NCI-H524 (cell line): ENCODE data around the gene GIMAP1.
A peak's percentile ranks its signal among the peaks of the same experiment; 100 is the strongest.
"Not testable (repeated sequence)": the region's sequence is repeated elsewhere in the genome, so short reads cannot be mapped to it uniquely, and the experiment has no call there.

Source experiments
- DNase-seq, 2 experiments: peaks; one replicate each; lab custom pipeline; 2025; lab: John Stamatoyannopoulos, UW

GIMAP1 gene

DNA sequence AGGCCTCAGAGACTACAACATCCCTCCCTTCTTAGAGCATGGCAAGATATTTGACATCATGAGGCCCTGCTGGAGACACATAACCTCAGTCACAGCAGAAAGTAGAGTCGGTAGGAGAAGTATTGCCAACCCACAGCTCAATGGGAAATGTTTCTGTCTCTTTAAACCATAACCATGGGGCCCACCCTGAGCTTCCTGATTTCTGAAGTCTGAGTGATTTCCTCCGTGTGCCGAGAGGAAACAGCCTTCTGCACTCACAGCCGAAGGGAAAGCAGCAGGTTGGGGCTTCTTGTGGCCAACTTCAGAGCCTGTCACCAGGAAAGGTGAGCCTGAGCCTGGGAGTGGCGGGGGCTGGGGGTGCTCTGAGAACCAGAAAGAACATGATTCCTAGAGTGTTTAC is at the start of gene GIMAP1:
Gene GIMAP1 (plus strand): TSS at position 246 of the 400 bp plus-strand sequence. CDS start 2,435 bp downstream, outside the sequence.
- no peak for DNase-seq

DNA sequence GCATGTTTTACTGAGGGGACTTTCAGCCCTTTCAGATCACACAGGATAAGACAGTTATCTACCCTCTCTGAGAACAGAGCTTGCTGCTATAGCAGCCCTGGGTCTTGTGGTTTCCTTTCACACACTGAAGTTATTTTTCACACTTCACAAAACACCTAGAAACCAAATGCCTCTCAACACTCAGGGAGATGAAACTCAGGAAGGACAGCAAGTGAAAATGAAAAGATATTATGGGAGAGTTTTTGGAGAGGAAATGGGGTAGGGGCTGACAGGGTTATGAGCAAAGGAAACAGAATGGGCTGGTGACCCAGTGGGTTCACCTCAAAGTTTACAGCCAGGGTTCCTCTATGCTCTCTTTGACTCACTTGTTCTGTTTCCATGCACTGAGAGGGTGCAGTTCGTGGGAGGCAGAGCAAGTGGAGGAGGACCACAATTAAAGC is 47.9 kb upstream of the GIMAP1 start:
- DNase-seq, result no peak

DNA sequence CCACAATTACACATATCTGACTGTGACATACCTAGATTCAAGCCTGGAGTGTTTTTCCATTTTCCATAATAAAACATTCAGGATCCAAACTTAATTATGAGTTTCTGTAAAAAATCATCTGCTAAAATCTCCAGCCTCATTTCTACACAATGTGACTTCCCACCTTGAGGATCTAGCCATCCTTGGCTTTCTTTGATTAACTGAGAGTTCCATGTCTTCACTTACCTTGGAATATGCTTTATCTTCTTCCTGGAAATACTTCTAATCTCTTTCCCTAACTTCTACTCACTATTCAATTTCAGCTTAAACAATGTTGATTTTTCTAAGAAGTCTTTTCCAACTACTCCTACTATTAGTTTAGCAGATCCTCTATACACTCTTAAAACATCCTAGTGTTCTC is 47.4 kb upstream of the GIMAP1 start:
- no peak for DNase-seq

DNA sequence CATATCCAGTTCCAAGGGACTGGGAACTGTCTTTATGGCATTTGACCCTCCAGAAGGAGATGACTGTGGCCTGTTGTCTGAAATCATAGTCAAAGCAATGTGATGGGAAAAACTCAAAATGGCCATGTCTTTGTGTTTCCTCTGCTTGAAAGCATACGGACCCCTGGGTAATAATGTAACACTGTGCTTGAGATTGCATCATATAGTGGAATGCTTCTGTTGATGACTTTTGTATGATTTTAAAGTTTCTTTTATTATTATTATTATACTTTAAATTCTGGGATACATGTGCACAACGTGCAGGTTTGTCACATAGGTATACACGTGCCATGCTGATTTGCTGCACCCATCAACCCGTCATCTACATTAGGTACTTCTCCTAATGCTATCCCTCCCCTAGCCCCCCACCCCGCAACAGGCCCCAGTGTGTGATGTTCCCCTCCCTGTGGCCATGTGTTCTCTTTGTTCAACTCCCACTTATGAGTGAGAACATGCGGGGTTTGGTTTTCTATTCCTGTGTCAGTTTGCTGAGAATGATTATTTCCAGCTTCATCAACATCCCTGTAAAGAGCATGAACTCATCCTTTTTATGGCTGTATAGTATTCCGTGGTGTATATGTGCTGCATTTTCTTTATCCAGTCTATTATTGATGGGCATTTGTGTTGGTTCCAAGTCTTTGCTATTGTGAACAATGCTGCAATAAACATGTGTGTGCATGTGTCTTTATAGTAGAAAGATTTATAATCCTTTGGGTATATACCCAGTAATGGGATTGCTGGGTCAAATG is 44.4 kb upstream of the GIMAP1 start:
- not testable (repeated sequence) for DNase-seq

DNA sequence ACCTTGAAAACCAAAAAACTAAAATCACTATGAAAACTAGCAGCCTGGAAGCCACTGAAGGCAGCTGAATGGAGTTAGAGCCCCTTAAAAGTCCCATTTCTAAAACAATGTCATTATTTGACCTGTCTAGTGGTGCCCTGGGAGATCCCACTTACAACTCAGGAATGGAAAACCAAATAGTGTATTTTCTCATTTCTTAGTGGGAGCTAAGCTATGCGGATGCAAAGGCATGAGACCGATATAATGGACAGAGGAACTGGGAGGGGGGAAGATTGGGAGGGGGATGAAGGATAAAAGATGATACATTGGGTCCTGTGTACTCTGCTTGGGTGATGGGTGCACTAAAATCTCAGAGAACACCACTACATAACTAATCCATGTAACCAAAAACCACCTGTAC is 40.7 kb upstream of the GIMAP1 start:
- DNase-seq, result no peak

DNA sequence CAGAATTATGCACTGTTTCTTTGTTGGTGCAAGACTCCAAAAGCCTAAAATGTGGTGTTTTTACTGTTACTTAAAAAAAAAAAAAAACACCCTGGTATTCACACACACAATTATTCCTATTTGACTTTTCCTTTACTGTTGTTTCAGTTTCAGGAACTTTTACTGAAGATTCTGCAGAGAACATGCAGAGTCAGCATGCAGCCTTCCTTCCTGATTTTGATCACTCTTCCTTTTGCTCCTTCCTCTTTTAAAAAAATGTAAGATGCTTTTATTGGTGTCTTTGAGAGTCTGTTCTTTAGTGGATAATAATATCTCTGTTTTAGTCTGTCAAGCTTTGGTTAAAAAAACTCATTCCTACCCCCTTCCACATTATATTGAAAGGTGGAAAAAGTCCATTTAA is 40.1 kb upstream of the GIMAP1 start:
- DNase-seq, result not testable (repeated sequence)

DNA sequence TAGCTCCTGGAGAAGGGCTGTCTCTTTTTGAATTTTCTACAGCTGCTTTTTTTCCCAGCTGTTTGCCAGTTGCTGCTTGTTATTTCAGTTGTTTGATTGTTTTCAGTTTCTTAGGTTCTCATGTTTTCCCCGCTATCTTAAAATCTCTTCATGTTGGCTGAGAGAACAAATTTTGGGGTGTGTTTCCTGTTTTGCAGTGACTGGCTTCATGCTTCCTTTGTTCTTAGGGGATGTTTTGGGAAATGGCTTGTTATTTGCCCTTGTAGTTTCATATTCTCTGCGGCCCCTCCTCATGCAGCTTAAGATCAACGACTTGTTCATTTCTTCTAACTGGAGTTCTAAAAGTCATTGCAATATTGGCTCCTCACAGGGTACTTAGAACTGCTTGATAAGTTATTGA is 39.6 kb upstream of the GIMAP1 start:
- not testable (repeated sequence) for DNase-seq

DNA sequence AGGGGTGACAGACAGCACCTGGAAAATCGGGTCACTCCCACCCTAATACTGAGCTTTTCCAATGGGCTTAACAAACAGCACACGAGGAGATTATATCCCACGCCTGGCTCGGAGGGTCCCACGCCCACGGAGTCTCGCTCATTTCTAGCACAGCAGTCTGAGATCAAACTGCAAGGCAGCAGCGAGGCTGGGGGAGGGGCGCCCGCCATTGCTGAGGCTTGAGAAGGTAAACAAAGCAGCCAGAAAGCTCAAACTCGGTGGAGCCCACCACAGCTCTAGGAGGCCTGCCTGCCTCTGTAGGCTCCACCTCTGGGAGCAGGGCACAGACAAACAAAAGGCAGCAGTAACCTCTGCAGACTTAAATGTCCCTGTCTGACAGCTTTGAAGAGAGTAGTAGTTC is 37.8 kb upstream of the GIMAP1 start:
- not testable (repeated sequence) for DNase-seq

DNA sequence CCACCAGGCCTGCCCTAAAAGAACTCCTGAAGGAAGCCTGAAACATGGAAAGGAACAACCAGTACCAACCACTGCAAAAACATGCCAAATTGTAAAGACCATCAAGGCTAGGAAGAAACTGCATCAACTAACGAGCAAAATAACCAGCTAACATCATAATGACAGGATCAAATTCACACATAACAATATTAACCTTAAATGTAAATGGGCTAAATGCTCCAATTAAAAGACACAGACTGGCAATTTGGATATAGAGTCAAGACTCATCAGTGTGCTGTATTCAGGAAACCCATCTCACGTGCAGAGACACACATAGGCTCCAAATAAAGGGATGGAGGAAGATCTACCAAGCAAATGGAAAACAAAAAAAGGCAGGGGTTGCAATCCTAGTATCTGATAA is 36.0 kb upstream of the GIMAP1 start:
- not testable (repeated sequence) for DNase-seq

DNA sequence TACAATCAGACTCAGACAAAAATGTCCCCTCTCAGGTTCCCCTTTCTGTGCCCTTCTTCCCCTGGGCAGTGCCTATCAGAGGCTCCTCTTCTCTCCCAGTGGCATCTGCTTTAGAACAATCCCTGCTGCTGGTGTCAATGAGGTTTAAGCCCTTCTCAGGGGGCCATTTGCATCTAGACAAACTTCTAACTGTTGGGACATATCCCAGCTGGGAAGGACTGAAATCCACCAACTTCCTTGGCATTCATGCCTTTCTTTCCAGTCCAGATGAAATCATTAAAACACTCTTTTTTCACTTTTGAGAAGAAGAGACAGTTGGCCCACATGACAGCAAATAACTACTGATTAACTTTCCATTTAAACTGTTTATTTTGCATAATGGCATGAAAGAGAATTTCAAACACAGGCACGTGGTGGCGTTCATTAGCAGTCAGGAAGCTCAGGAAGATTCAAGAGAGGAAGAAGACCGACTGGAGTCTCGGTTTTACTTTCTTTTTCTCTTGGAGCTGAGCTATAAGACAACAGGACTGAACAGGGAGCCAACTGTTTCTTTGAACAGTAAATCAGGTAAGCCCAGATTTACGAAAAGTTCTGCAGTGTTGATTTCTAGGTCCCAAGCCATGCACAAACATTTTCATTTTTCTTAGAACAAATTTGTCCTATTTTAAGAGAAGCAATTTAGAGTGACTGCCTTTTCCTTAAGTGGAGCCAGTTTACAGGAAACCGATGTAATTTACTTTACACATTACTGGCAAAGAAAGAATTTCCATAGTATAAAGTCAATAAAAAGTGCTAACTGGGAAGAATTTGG is 31.0 kb upstream of the GIMAP1 start, which contains the start of gene GIMAP2:
Gene GIMAP2 (plus strand): TSS at position 488 of the 811 bp plus-strand sequence. CDS start 1,354 bp downstream, outside the sequence.
- no peak for DNase-seq

DNA sequence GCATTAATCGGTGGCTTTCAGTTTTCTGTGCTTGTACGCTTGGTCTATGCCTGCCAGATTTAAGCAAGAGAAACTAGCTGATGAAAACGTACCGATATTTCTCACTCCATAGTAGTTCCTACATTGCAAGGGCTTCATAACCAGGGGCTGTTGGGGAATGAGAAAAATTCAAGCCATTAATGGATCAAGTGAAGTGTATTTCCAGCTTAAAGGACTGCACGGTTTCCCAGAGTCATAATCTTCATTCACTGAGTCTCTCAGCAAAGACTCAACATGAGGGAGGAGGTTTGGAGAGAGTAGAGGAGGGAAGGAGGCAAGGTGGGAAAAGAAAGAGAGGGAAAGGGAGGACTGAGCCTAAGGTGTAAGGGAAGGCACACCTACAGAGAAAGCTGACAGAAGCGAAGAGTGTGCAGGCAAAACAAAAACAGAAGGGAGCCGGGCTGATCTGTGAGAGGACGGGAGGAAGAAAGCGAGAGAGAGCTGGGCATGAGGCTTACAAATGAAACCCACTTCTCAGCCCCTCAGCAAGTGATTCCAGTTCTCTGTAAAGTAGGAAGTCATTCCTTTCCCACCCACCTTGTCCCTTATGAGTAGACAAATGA is 30.3 kb upstream of the GIMAP1 start:
- no peak for DNase-seq

DNA sequence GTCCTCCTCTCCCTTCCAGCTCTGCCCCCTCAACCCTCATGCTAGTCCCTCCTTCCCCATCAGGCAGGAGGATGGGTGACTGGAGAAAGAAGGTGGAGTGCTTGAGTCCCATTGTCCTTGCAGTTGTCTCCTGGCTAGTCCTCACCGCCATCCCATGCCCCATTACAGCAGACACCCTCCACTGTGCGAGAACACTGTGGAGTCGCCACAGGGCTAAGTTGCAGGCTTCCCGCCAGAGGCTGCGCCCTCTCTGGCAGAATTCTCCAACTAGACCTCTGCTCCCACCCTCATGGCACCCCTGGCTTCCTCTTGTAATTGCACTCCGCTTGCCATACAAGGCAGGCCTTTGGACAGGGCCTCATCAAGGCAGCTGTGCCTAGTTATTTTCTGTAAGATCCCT is 27.8 kb upstream of the GIMAP1 start:
- DNase-seq, result no peak

DNA sequence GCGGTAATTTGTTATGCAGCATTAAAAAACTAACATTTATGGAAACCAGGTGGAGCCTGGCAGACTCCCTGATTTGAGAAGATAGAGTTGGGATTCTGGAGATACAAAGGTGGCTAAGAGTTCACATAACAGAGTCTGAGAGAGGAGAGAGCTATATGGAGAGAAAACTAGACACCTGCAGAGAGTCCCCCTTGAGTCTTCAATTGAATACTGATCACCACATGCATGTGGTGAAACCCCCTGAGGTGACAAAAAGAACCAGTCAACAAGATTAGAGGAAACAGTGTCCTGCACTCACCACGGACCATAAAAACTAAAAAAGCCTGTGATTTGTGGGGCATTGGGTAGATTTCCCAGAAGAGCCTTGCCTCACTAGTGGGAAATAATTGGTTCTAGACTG is 20.8 kb upstream of the GIMAP1 start:
- DNase-seq, result no peak

DNA sequence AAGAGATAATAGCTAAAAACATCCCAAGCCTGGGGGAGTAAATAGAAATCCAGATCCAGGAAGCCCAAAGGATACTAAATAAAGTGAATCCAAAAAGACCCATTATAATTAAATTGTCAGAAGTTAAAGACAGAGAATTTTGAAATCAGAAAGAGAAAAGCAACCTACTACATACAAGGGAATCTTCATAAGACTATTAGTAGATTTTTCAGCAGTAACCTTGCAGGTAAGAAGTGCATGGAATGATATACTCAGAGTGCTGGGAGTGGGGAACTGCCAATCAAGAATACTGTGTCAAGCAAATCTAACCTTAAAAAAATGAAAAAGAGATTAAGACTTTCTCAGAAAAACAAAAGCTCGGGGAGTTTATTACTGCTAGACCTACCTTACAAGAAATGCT is 13.2 kb upstream of the GIMAP1 start:
- DNase-seq, result no peak

DNA sequence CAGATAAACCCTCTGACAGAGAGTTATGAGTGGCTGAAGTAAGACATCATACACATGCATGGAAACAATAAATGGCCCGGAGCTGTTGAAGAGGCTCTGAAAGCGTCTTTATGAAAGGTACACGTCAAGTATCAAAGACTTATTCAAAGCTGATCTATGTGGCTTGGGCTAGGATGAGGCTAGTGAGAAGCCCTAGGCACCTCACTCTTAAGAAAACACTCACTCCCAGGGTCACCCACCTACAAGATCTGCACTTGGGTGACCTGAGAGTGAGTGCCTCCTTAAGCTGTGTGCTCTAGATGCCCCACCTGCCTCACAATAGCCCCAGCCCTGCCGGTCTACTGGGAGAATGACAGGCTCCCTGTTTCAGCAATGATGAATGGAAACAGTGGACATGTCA is 1.1 kb upstream of the GIMAP1 start:
- no peak for DNase-seq

DNA sequence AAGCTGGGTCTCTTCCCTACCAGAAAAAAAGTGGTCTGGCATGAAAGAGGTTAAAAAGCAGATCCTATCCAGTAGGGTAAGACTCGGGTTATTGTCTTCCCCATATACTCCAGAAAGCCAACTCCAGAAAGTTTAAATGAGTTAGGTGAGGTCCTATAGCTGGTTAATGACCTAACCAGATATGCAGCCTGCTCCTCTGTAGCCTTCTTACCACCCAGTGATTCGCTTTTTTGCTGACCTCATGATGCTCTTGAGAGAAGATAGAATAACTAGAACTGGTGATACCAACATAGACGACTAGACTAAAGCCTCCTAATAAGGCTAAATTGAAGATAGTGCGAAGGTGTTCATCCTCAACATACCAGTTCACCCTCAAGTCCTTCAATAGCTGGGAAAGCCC is 675 bp upstream of the GIMAP1 start:
- DNase-seq, result no peak

DNA sequence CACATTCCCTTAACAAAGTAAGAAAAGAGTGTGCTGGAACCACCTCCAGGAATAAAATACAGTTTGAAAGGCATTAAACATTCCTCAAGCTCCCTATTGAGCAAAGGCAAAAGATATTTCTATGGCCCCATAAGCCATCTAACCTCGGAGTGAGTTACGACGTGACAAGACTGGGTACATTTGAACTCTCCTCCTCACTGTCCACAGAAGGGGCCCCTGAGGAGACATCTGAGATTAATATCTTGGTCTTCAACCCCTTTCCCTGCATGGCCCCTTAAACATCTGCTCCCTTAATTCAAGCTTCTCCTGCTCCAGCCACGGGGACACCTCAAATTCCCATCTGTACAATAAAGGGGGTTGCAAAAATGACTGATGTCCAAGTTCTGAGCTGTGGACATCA is 526 bp downstream of the GIMAP1 start:
- DNase-seq, result no peak

DNA sequence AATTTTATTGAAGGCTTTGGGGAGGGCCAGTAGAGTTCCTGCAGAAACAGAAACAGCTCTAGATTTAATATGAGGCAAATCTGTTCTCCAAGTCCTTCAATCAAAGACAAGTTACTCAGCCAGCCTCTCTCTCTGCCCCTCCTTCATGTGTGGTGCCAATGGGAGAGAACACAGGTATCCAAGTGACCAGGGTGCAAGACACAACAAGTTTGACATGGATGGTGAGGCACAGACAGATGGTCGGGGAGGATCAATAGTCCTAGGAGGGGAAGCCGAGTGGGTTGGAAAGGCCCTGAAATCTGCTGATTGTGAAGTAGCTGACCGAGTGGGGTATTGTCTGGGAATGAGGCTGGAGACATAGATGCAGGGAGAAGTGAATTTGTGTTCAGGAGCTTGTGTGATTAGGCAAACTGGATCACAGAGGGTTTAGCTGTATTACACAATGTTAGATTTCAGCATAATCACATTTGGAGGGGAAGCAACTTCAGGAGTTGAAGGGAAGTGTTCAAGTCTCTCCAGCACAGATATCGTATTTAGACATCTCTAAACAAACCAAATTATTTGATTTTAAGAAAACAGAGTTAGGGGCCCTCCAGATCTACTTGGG is 1.5 kb downstream of the GIMAP1 start:
- DNase-seq, result peak in 1 of 2 experiments; percentile 24

DNA sequence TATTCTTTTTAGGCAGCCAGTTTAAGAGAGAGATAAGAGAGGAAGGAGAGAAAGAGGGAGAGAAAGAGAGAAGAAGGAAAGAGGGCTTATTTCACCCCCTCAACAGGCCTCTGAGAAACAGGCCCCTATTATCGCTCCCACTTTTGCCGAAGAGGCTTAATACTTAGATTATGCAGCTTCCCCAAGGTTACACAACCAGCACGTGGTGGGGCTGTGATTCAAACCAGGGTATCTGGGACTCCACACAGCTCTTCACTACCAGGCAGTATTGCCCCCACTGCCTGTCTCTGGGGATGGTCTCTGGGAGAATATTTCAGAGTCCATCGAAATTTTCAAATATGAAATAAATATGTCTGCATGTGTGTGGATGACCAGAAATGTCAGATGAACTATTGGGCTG is 3.0 kb downstream of the GIMAP1 start:
- no peak for DNase-seq

DNA sequence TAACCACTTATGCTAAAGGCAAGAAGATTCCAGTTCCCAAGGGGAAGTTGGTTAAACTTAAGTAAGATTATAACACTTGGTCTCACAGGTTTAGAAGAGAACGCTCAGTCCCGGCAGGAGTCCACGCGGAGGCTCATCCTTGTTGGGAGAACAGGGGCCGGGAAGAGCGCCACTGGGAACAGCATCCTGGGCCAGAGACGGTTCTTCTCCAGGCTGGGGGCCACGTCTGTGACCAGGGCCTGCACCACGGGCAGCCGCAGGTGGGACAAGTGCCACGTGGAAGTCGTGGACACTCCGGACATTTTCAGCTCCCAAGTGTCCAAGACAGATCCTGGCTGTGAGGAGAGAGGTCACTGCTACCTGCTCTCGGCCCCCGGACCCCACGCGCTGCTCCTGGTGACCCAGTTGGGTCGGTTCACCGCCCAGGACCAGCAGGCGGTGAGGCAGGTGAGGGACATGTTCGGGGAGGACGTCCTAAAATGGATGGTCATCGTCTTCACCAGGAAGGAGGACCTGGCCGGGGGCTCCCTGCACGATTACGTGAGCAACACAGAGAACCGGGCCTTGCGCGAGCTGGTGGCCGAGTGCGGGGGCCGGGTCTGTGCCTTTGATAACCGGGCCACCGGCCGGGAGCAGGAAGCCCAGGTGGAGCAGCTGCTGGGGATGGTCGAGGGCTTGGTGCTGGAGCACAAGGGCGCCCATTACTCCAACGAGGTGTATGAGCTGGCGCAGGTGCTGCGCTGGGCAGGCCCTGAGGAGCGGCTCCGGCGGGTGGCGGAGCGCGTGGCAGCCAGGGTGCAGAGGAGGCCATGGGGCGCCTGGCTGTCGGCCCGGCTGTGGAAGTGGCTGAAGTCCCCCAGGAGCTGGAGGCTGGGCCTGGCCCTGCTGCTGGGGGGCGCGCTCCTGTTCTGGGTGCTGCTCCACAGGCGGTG is 3.8 kb downstream of the GIMAP1 start:
- no peak for DNase-seq

DNA sequence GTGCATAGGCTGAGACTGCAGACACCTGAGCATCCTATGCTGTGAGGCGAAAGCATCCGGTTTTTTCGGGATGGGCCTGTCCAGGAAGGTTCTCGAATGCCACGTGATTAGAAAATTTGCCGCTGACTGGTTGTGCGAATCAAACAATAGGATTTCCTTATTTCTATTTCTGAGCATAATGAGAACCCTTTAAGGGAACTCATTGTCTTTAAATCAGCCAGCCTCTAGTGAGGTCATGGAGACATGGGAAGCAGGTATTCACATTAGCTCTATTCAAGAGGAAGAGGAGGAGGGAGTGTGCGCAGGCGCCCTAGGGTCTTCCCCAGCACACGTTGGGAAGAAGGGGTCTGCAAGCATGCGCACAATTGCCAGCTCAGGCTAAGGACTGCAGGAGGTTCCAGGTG is 5.6 kb downstream of the GIMAP1 start:
- DNase-seq, result no peak
